ENCODE measurements around the gene C5AR1.

GRCh38 chr19:47283405-47284059 lies 26.1 kb upstream of the C5AR1 start:
- TF ChIP-seq CTCF (conservative IDR thresholded peaks at IDR 0.05; ENCODE audit: low read depth, low read length) (no peak), EZH2 (IDR thresholded peaks at IDR 0.05; ENCODE audit: borderline replicate concordance, low read depth, low read length, poor library complexity, severe bottlenecking) (no peak)
